Measurements from ENCODE around the gene FGFR2.

DNA sequence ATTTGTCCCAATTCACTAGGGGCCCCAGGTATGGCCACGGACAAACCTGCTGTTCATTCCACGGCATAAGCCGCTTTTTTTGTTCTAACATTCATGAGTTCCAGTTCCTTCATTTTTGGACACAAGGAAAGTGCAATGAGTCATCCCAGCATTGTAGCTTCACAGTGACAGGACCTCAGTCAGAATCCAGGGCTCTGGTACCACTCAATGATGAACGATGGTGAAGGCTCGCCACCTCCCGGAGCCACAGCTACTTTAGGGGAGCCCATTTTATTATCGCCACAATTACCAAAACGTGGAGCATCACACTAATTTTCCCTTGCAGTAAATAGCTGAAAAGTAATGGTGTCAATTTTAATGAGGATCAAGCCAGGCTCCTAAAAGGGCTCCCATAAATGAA is 62.9 kb downstream of the FGFR2 start:
- TF ChIP-seq, protein P1, sequence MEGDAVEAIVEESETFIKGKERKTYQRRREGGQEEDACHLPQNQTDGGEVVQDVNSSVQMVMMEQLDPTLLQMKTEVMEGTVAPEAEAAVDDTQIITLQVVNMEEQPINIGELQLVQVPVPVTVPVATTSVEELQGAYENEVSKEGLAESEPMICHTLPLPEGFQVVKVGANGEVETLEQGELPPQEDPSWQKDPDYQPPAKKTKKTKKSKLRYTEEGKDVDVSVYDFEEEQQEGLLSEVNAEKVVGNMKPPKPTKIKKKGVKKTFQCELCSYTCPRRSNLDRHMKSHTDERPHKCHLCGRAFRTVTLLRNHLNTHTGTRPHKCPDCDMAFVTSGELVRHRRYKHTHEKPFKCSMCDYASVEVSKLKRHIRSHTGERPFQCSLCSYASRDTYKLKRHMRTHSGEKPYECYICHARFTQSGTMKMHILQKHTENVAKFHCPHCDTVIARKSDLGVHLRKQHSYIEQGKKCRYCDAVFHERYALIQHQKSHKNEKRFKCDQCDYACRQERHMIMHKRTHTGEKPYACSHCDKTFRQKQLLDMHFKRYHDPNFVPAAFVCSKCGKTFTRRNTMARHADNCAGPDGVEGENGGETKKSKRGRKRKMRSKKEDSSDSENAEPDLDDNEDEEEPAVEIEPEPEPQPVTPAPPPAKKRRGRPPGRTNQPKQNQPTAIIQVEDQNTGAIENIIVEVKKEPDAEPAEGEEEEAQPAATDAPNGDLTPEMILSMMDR (IDR thresholded peaks at IDR 0.05; ENCODE audit: low read depth, low read length, missing input control): no peak
- TF ChIP-seq RAD21 (IDR thresholded peaks at IDR 0.05): no peak
- TF ChIP-seq, protein P2, sequence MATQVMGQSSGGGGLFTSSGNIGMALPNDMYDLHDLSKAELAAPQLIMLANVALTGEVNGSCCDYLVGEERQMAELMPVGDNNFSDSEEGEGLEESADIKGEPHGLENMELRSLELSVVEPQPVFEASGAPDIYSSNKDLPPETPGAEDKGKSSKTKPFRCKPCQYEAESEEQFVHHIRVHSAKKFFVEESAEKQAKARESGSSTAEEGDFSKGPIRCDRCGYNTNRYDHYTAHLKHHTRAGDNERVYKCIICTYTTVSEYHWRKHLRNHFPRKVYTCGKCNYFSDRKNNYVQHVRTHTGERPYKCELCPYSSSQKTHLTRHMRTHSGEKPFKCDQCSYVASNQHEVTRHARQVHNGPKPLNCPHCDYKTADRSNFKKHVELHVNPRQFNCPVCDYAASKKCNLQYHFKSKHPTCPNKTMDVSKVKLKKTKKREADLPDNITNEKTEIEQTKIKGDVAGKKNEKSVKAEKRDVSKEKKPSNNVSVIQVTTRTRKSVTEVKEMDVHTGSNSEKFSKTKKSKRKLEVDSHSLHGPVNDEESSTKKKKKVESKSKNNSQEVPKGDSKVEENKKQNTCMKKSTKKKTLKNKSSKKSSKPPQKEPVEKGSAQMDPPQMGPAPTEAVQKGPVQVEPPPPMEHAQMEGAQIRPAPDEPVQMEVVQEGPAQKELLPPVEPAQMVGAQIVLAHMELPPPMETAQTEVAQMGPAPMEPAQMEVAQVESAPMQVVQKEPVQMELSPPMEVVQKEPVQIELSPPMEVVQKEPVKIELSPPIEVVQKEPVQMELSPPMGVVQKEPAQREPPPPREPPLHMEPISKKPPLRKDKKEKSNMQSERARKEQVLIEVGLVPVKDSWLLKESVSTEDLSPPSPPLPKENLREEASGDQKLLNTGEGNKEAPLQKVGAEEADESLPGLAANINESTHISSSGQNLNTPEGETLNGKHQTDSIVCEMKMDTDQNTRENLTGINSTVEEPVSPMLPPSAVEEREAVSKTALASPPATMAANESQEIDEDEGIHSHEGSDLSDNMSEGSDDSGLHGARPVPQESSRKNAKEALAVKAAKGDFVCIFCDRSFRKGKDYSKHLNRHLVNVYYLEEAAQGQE (IDR thresholded peaks at IDR 0.05): no peak
- TF ChIP-seq FOXA1 (IDR thresholded peaks at IDR 0.05): no peak
- no peak for TF ChIP-seq YY1 (IDR thresholded peaks at IDR 0.05)
- TF ChIP-seq TAF1 (conservative IDR thresholded peaks at IDR 0.05): no peak
- TF ChIP-seq, protein P3, sequence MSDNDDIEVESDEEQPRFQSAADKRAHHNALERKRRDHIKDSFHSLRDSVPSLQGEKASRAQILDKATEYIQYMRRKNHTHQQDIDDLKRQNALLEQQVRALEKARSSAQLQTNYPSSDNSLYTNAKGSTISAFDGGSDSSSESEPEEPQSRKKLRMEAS (IDR thresholded peaks at IDR 0.05): no peak
- TF ChIP-seq EGR1 (IDR thresholded peaks at IDR 0.05; ENCODE audit: low read depth in 2 of 2): no peak
- TF ChIP-seq, protein P4, sequence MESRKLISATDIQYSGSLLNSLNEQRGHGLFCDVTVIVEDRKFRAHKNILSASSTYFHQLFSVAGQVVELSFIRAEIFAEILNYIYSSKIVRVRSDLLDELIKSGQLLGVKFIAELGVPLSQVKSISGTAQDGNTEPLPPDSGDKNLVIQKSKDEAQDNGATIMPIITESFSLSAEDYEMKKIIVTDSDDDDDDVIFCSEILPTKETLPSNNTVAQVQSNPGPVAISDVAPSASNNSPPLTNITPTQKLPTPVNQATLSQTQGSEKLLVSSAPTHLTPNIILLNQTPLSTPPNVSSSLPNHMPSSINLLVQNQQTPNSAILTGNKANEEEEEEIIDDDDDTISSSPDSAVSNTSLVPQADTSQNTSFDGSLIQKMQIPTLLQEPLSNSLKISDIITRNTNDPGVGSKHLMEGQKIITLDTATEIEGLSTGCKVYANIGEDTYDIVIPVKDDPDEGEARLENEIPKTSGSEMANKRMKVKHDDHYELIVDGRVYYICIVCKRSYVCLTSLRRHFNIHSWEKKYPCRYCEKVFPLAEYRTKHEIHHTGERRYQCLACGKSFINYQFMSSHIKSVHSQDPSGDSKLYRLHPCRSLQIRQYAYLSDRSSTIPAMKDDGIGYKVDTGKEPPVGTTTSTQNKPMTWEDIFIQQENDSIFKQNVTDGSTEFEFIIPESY (IDR thresholded peaks at IDR 0.05): no peak
- TF ChIP-seq SP1 (IDR thresholded peaks at IDR 0.05): no peak
- no peak for TF ChIP-seq JUND (IDR thresholded peaks at IDR 0.05)
- TF ChIP-seq, protein P5, sequence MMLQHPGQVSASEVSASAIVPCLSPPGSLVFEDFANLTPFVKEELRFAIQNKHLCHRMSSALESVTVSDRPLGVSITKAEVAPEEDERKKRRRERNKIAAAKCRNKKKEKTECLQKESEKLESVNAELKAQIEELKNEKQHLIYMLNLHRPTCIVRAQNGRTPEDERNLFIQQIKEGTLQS (IDR thresholded peaks at IDR 0.05): no peak
- TF ChIP-seq FOXA2 (IDR thresholded peaks at IDR 0.05): no peak
- no peak for TF ChIP-seq NR2F2 (IDR thresholded peaks at IDR 0.05)

All from liver (tissue), 3 donors.